ENCODE results near the gene SPTB.
A peak's percentile ranks its signal among the peaks of the same experiment; 100 is the strongest.

SPTB gene

DNA sequence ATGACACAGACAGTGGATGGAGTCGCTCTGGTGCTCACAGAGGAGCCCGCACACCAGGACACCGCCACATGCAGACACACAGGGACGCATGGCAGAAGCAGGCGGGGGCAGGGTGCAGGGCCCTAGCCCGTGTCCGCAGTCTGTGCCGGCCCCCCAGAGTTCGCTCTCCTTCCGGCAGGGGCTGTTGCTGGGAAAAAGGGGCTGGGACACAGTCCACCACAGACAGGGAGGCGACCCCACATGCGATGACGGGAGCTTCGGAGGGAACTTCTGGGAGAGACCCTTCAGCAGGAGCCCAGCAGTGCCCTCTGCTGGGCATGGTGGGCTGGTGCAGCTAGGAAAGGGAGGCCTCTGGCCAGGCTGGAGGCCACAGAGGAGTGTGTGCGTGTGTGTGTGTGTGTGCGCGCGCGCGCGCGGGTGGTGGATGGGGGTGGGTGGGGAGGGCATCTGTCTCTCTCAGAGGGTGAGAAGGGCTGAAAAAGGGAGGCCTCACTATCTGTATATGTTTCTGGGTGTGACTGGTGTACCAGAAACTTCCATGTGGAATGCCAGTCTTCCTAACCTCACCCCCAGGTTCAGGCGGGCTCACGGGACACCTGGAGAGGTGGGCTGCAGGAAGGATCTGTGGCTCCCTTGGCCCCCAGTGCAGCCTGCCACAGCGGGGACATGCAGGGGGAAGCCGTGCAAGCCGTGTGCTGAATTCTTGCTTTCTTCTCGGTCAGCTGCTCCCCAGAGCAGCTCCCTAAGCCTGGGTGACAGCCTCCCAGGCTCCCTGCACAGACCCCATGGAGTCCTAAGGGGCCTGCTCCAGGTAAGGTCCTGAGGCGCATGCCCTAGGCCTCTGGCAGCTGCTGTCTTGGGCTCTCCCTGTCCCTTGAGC, 114.8 kb downstream of the SPTB start:
- ChIA-PET CTCF (interaction anchor here (0.5 to 1.7 kb wide), 13 partner anchors 14 to 615 kb away, joined by 3 to 8 read pairs (median 4); no protein-coding TSS in a partner anchor), POLR2A (ENCODE audit: low non-redundant PET) (interaction anchor here (0.6 kb wide), 1 partner anchor 59 kb away, joined by 3 read pairs; no protein-coding TSS in a partner anchor)
- peak; percentile 82 for TF ChIP-seq CTCF (conservative IDR thresholded peaks at IDR 0.05; ENCODE audit: low read depth)
- peak; percentile 62 for DNase-seq (ENCODE audit: low spot score)
- H3K27ac ChIP-seq: peak overlapping the region; percentile 99

DNA sequence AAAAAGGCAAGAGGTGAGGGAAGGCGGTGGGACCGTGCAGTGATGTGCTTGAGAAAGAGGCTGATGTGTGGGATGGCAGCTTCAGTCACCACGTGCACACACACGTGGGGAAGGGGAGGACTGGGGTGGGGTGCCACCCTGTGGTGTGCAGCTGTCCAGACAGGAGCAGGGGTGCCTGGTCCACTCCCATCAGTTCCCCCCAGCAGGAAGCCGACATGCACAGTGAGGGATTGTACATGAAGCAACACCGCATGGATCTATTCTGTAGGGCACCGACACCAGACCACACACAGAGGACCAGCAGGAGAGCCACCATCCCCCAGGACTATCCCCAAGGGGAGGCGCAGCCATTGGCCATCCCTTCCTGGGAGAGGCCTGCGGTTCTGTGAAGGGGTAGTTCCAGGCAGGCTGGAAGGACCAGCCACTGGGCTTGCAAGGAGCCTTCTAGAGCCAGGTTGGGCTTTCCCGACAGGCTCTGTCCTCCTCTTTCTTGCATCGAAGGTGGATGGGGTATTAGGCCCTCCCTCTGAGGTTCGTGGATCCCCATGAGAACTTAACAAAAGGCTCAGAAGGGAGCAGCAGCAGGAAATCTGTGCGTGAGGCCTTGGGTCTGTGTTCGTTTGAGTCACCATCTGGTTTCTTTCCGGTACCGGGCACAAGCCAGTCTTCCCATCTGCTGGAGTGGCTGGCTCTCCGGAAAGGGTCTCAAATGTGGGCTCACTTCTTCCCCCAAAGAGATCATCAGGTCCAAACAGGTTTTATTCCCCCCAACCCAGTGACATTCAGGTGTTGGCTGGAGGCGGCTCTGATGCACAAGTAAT, 115.7 kb downstream of the SPTB start:
- H3K27ac ChIP-seq: peak overlapping the region; percentile 99
- TF ChIP-seq CTCF (conservative IDR thresholded peaks at IDR 0.05; ENCODE audit: low read depth): no peak
- POLR2A ChIA-PET (ENCODE audit: low non-redundant PET): interaction anchor here (0.6 kb wide), 1 partner anchor 58 kb away, joined by 3 read pairs; no protein-coding TSS in a partner anchor
- DNase-seq (ENCODE audit: low spot score): no peak
- CTCF ChIA-PET: interaction anchor here (0.6 to 1.7 kb wide), 7 partner anchors 14 to 205 kb away, joined by 3 to 8 read pairs (median 3); no protein-coding TSS in a partner anchor

DNA sequence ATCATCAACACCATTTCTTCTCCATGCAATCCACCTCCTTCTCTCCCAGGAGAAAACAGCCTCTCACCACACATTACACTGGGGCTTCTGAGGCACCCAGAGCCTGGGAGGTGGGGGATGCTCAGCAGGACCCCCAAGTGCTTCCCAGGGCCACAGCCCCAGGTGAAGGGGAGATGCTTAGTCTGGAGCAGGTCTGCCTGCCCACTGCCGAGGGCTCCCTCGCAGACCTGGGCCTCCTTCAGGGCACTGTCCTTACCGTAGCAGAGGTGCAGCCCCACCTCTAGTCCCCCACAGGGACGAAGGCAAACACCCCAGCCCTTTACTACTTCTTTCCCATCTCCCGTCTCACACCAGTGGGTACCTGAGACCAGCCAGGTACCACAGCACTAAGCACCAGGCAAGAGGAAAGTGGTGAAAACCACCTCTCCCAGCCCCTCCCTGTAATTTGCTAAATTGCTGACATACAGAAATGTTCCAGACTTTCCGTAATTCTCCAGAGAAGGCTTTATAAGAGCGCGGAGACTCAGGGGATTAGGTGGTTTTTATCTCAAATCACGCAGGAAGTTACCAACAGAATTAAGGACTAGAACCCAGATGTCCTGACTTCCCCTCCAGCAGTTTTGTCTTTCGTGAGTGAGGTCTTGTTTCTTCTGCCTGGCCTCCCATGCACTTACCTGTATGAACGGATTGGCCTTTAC, 116.5 kb downstream of the SPTB start:
- ChIA-PET POLR2A (ENCODE audit: low non-redundant PET) (no interaction called here), CTCF (interaction anchor here (0.9 to 1.1 kb wide), 3 partner anchors 18 to 130 kb away, joined by 3 read pairs; no protein-coding TSS in a partner anchor)

DNA sequence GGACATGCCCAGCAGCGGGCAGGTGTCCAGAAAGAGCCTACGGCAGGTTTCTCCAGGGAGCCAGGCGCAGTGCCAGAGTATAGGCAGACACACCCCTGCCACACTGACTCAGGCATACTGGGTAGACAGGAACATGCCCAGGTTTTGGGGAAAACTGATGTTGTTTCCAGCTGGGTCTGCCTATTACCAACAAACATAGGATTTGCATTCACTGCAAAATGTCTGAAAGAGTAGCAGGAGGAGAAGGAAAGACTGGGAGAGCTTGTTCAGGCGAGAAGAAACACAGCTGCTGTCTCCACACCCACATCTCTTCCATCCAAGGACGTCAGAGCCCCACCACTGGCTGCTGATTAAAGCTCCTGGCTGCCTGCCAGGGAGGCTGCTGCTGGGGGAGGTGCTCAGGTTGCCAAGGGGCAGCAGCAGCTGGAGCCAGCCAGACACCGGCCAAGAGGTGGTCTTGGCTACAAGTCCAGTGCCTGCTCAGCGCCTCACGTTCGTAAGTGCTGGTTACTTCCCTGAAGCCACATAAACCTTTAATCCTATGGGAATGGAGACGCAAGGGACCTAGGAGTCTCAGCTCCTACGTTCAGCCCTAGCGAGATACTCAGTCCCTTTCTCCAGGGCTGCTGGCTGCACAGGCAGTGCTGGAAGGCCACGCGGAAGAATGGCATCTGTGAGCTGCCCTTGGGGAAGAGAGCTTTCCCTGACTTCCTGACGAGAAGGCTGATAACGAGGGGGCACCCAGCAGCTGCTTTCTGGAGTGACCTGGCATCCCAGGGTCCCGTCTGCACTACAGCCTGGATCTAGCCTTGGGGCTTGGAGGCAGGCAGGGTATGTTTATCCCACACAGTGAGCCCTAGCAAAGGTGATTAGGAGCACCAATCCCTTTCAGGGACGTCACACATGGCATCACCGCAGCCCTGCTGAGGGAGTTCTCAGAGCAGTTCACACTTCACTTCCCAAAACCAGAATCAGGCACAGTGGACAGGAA, 117.4 kb downstream of the SPTB start:
- H3K27ac ChIP-seq: peak overlapping the region; percentile 99
- POLR2A ChIA-PET (ENCODE audit: low non-redundant PET): no interaction called here
- TF ChIP-seq CTCF (conservative IDR thresholded peaks at IDR 0.05; ENCODE audit: low read depth): no peak; the same call in 1 of the 2 replicates
- CTCF ChIA-PET: interaction anchor here (0.6 to 1.4 kb wide), 9 partner anchors 12 to 155 kb away, joined by 3 to 5 read pairs (median 3); no protein-coding TSS in a partner anchor
- DNase-seq (ENCODE audit: low spot score): peak; percentile 87

More for the DNA sequence above, 116.5 kb downstream of the SPTB start:
- no peak for TF ChIP-seq CTCF (conservative IDR thresholded peaks at IDR 0.05; ENCODE audit: low read depth)
- peak overlapping the region; percentile 99 for H3K27ac ChIP-seq
- DNase-seq (ENCODE audit: low spot score): no peak

- ChIA-PET POLR2A (ENCODE audit: low non-redundant PET) (no interaction called here), CTCF (interaction anchor here (0.6 to 1.4 kb wide), 8 partner anchors 11 to 154 kb away, joined by 3 to 5 read pairs (median 3); no protein-coding TSS in a partner anchor)
- no peak for DNase-seq (ENCODE audit: low spot score)
- peak; percentile 14; the same call in 1 of the 2 replicates for TF ChIP-seq CTCF (conservative IDR thresholded peaks at IDR 0.05; ENCODE audit: low read depth)
- peak overlapping the region; percentile 99 for H3K27ac ChIP-seq
Measured at GRCh38 chr14:64761441-64762043, 118.2 kb downstream of the SPTB start.
